GM19455 (cell line): Measurements from ENCODE around the gene MMAB.

ENCODE experiments used
- ATAC-seq: cut with Tn5 transposase; IDR thresholded peaks from one replicate; pipeline ENCODE4 v1.9.1; 2021; ENCODE audit not compliant: unreplicated experiment

The MMAB gene

GRCh38 chr12:109586385-109587296 lies 13.3 kb upstream of the MMAB start:
- no peak for ATAC-seq

GRCh38 chr12:109583733-109584132 lies 10.4 kb upstream of the MMAB start:
- no peak for ATAC-seq

GRCh38 chr12:109582636-109583035 lies 9.3 kb upstream of the MMAB start:
- no peak for ATAC-seq

- ATAC-seq: no peak
These were observed 8.6 kb upstream of the MMAB start for GRCh38 chr12:109581856-109582255.

GRCh38 chr12:109581334-109581691 lies 8.0 kb upstream of the MMAB start:
- ATAC-seq: no peak

- no peak for ATAC-seq
These were observed 7.5 kb upstream of the MMAB start for GRCh38 chr12:109580684-109581333.

GRCh38 chr12:109580272-109580671 lies 7.0 kb upstream of the MMAB start:
- ATAC-seq: no peak

GRCh38 chr12:109579639-109580038 lies 6.3 kb upstream of the MMAB start:
- no peak for ATAC-seq

GRCh38 chr12:109578330-109578927 lies 5.1 kb upstream of the MMAB start:
- ATAC-seq: no peak

GRCh38 chr12:109577311-109577710 lies 4.0 kb upstream of the MMAB start:
- ATAC-seq: no peak

- ATAC-seq: no peak
These were observed 2.4 kb upstream of the MMAB start for GRCh38 chr12:109575683-109576082.

- ATAC-seq: peak; percentile 7
These were observed 575 bp upstream of the MMAB start for GRCh38 chr12:109573914-109574244.

GRCh38 chr12:109572506-109572845 lies 828 bp downstream of the MMAB start:
- no peak for ATAC-seq

GRCh38 chr12:109571773-109572505 lies 1.4 kb downstream of the MMAB start:
- no peak for ATAC-seq

GRCh38 chr12:109568486-109568885 lies 4.8 kb downstream of the MMAB start:
- no peak for ATAC-seq

- ATAC-seq: no peak
These were observed 5.3 kb downstream of the MMAB start for GRCh38 chr12:109567967-109568366.

GRCh38 chr12:109567296-109567695 lies 6.0 kb downstream of the MMAB start:
- no peak for ATAC-seq

GRCh38 chr12:109566424-109566823 lies 6.9 kb downstream of the MMAB start:
- ATAC-seq: no peak

- ATAC-seq: no peak
These were observed 9.7 kb downstream of the MMAB start for GRCh38 chr12:109563291-109564284.

GRCh38 chr12:109562871-109563270 lies 10.4 kb downstream of the MMAB start:
- no peak for ATAC-seq

- no peak for ATAC-seq
These were observed 11.6 kb downstream of the MMAB start for GRCh38 chr12:109561711-109562030.
